ENCODE data around the gene DAZL.

GRCh38 chr3:16570113-16570512 lies 35.1 kb downstream of the DAZL start:
- TF ChIP-seq CTCF (IDR thresholded peaks at IDR 0.05 in 4 of 5, conservative IDR thresholded peaks at IDR 0.05 in 1 of 5) (no peak), POLR2A (IDR thresholded peaks at IDR 0.05) (no peak)

Measured in gastrocnemius medialis (tissue), 4 donors.